Uterus (tissue), 4 donors: Measurements from ENCODE around the gene MRPL49. TPM values are rescaled to one million over a fixed set of nuclear protein-coding genes. Genes with fewer than 3 reads are reported as not detected.

ENCODE experiments used
- DNase-seq, 2 donors: peaks; one replicate each; pipeline ENCODE4 v3.0.0-alpha.2; 2019 to 2020
- H3K27ac ChIP-seq, 2 donors: fragments of 200-600 bp; sonication (generic); 1 replicate in 1 of 2; 2 replicates in 1 of 2; pipeline ENCODE4 v1.5.1; 2016 to 2018
- H3K27me3 ChIP-seq, 2 donors: fragments of 200-600 bp; sonication (generic); one replicate each; pipeline ENCODE4 v1.5.1; 2018 to 2019; ENCODE audit warnings: control low read depth in 1 of 2
- H3K36me3 ChIP-seq, 2 donors: fragments of 200-600 bp; sonication (generic); one replicate each; pipeline ENCODE4 v1.5.1; 2019; ENCODE audit warnings: control low read depth in 1 of 2
- H3K4me1 ChIP-seq, 2 donors: fragments of 200-600 bp; sonication (generic); one replicate each; pipeline ENCODE4 v1.5.1; 2018 to 2019; ENCODE audit warnings: control low read depth in 1 of 2
- H3K4me3 ChIP-seq, 2 donors: fragments of 200-600 bp; sonication (generic); 1 replicate in 1 of 2; 2 replicates in 1 of 2; pipeline ENCODE4 v1.5.1; 2018 to 2019; ENCODE audit warnings: mild to moderate bottlenecking in 1 of 2
- H3K9me3 ChIP-seq, 2 donors: fragments of 200-600 bp; sonication (generic); one replicate each; pipeline ENCODE4 v1.5.1; 2019; ENCODE audit warnings: control low read depth in 1 of 2
- CTCF ChIP-seq, 4 experiments: fragments of 200-600 bp in 2 of 4; fragments of 450-650 bp in 2 of 4; sonication (generic) in 2 of 4; IDR thresholded peaks; one replicate each; pipeline ENCODE4 v1.5.1; 2016 to 2019; ENCODE audit warnings: antibody characterized with exemption in 4 of 4, mild to moderate bottlenecking in 2 of 4, moderate library complexity in 1 of 4
- POLR2A ChIP-seq, 2 donors: fragments of 450-650 bp; IDR thresholded peaks; one replicate each; pipeline ENCODE4 v1.6.1; 2016; ENCODE audit warnings: antibody characterized with exemption in 2 of 2, mild to moderate bottlenecking in 1 of 2, moderate library complexity in 1 of 2
- intact Hi-C: fragments of 100-400 bp; cut with DNase I; formaldehyde crosslinking; loops from one replicate; pipeline ENCODE4 v1.15.1; 2023; ENCODE audit warnings: low total_unique reads
- total RNA-seq, 4 donors: library from RNA; depleted of rRNA in 3 of 4; stranded (reverse); fragments of >200 nt in 3 of 4; gene quantifications; one replicate each; pipeline versions ENCODE4 v1.1.0 to v1.2.4, GENCODE V29; 2014 to 2023
- donor health status: DM: yes; HTN: yes; CAD: no.

Gene MRPL49
- total RNA-seq, 4 donors from 2014 or later: 27.6 to 69.2 (median 57.8) TPM

GRCh38 chr11:65151331-65151899 is 29.3 kb downstream of the MRPL49 start:
- Histone ChIP-seq H3K27me3 (no peaks in the 10 kb centered on the region), H3K4me3 (no peak overlapping the region), H3K9me3 (no peaks in the 10 kb centered on the region), H3K4me1 (no peaks in the 10 kb centered on the region), H3K36me3 (no peaks in the 10 kb centered on the region), H3K27ac (peak overlapping the region in 1 of 2 donors; percentile 54)
- TF ChIP-seq CTCF (IDR thresholded peaks at IDR 0.05): no peak
- no peak for TF ChIP-seq POLR2A (IDR thresholded peaks at IDR 0.05)
- DNase-seq: no peak
- intact Hi-C loops: no loop called here

DNA sequence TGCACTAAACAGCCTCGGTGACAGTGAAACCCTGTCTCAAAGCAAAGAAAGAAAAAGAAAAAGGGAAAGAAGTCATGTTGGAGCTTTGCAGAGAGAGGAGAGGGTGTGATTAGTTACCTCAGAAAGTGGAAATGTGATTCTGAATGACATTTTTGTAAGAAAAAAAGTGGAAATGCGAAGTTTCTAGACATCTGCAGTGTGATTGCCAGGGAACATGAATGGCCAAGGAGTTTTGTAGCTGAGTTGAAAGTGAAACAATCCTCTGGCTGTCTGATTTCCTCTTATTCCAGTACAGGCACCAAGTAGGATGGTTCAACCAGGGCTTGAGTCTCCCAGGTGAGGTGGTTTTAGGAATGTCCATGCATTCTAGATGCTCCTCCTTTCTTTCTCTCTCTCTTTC is 30.0 kb downstream of the MRPL49 start:
- Histone ChIP-seq H3K9me3 (no peaks in the 10 kb centered on the region), H3K27ac (no peak overlapping the region)

DNA sequence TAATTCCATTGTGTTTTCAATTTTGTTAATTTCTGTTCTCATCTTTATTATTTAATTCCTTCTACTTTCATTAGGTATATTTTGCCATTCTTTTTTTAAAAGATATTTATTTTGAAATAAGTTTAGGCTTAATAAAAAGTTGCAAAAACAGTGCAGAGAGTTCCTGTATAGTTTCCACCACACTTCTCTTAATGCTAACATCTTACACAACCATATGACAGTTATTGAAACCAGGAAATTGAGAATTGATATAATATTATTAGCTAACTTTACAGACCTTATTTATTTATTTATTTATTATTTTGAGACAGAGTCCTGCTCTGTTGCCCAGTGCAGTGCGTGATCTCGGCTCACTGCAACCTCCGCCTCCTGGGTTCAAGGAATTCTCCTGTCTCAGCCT is 34.1 kb downstream of the MRPL49 start:
- no peak for DNase-seq
- TF ChIP-seq POLR2A (IDR thresholded peaks at IDR 0.05) (no peak), CTCF (IDR thresholded peaks at IDR 0.05) (no peak)
- Histone ChIP-seq H3K36me3 (no peaks in the 10 kb centered on the region), H3K4me1 (no peaks in the 10 kb centered on the region), H3K9me3 (no peaks in the 10 kb centered on the region), H3K27ac (no peak overlapping the region), H3K27me3 (no peaks in the 10 kb centered on the region), H3K4me3 (no peak overlapping the region)
- intact Hi-C loops: no loop called here

More for the DNA sequence above, 30.0 kb downstream of the MRPL49 start:
- no peaks in the 10 kb centered on the region for H3K36me3 ChIP-seq
- intact Hi-C loops: no loop called here
- TF ChIP-seq CTCF (IDR thresholded peaks at IDR 0.05) (no peak), POLR2A (IDR thresholded peaks at IDR 0.05) (no peak)
- H3K4me1 ChIP-seq: no peaks in the 10 kb centered on the region
- H3K4me3 ChIP-seq: no peak overlapping the region
- no peak for DNase-seq
- no peaks in the 10 kb centered on the region for H3K27me3 ChIP-seq

- H3K4me1 ChIP-seq: no peaks in the 10 kb centered on the region
- TF ChIP-seq CTCF (IDR thresholded peaks at IDR 0.05) (no peak), POLR2A (IDR thresholded peaks at IDR 0.05) (no peak)
- no peak overlapping the region for H3K4me3 ChIP-seq
- intact Hi-C loops: no loop called here
- no peak for DNase-seq
- H3K36me3 ChIP-seq: no peaks in the 10 kb centered on the region
- no peak overlapping the region for H3K27ac ChIP-seq
- H3K27me3 ChIP-seq: no peaks in the 10 kb centered on the region
- no peaks in the 10 kb centered on the region for H3K9me3 ChIP-seq
Observed at GRCh38 chr11:65156926-65157325, 34.8 kb downstream of the MRPL49 start.

DNA sequence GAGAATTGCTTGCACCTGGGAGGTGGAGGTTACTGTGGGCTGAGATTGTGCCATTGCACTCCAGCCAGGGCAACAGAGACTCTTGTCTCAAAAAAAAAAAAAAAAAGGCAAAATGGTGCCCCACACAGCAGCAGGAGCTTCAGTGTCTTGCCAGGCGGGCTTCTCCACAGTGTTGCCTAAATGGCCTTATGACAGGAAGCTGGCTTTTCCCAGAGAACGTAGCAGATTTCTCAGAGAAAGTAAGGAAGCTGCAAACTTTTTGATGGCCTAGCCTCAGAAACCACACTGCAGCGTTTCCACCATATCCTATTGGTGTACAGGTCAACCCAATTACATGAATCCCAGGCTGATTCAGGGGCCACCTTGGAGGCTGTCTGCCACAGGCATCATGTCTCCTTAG is 35.2 kb downstream of the MRPL49 start:
- intact Hi-C loops: no loop called here
- DNase-seq: no peak
- Histone ChIP-seq H3K36me3 (no peaks in the 10 kb centered on the region), H3K4me3 (no peak overlapping the region), H3K27ac (no peak overlapping the region), H3K4me1 (no peaks in the 10 kb centered on the region), H3K9me3 (no peaks in the 10 kb centered on the region), H3K27me3 (no peaks in the 10 kb centered on the region)
- no peak for TF ChIP-seq CTCF (IDR thresholded peaks at IDR 0.05)
- TF ChIP-seq POLR2A (IDR thresholded peaks at IDR 0.05): no peak
